H1 (cell line): ENCODE measurements around the gene BCAS1. TPM values are rescaled to one million over a fixed set of nuclear protein-coding genes. Genes with fewer than 3 reads are reported as not detected.

Experiments used
- KDM4A ChIP-seq: IDR thresholded peaks from one replicate; pipeline ENCODE4 v1.7.1; 2012; ENCODE audit warnings: low read depth, mild to moderate bottlenecking, moderate library complexity, low read length, inconsistent platforms; ENCODE audit not compliant: severe bottlenecking
- POLR2A ChIP-seq, 2 experiments: IDR thresholded peaks; 1 replicate in 1 of 2; 2 replicates in 1 of 2; pipeline ENCODE4 v1.6.1; 2011; ENCODE audit warnings: low read depth in 2 of 2, low read length in 2 of 2, mild to moderate bottlenecking in 2 of 2; ENCODE audit errors: control extremely low read depth in 1 of 2
- SP2 ChIP-seq: IDR thresholded peaks from 2 replicates; pipeline ENCODE4 v1.6.1; 2012; ENCODE audit warnings: mild to moderate bottlenecking, low read length, inconsistent platforms
- SRF ChIP-seq: IDR thresholded peaks from 2 replicates; pipeline ENCODE4 v1.6.1; 2011; ENCODE audit warnings: mild to moderate bottlenecking, low read depth, low read length, moderate library complexity
- YY1 ChIP-seq: IDR thresholded peaks from 2 replicates; pipeline ENCODE4 v1.6.1; 2011; ENCODE audit warnings: low read depth, mild to moderate bottlenecking, low read length
- polyA plus RNA-seq, 7 experiments: library from polyadenylated mRNA; depleted of rRNA in 3 of 7; stranded (reverse) in 5 of 7; unstranded in 2 of 7; fragments of >200 nt in 5 of 7; fragments of 200-250 nt in 2 of 7; gene quantifications; 1 replicate in 5 of 7; 2 replicates in 1 of 7; 4 replicates in 1 of 7; pipeline versions ENCODE4 v1.2.1 to v1.2.3, GENCODE V29; 2011 to 2013; ENCODE audit warnings: missing spikeins in 2 of 7, mixed read lengths in 2 of 7
- total RNA-seq: library from RNA; stranded (reverse); fragmentation: NEBNext Ultra II Directional; extraction: Animal tissue kit (Norgen Biotek cat#: 25700); gene quantifications from 2 replicates; pipeline ENCODE4 v1.2.1, GENCODE V29; 2021

BCAS1 gene
- total and polyA plus RNA-seq, 2 of the 8 experiments (the other 6 are each of a cell fraction or from before 2014, with no cell fraction given) = 0.06 to 0.19 TPM

- TF ChIP-seq SP2 (no peak), SRF (no peak), POLR2A (IDR thresholded peaks at IDR 0.05; ENCODE audit: control extremely low read depth in 1 of 2, low read depth in 2 of 2, low read length in 2 of 2) (peak; percentile 38 to 80), YY1 (peak; percentile 85), KDM4A (no peak)
Observed at GRCh38 chr20:53941680-53942471, 128.5 kb downstream of the BCAS1 start (continued).
